ENCODE measurements around the gene NAA30. TPM values are rescaled to one million over a fixed set of nuclear protein-coding genes. Genes with fewer than 3 reads are reported as not detected.

The NAA30 gene
- total and polyA plus RNA-seq, 2 donors (not counting 1 experiment from before 2014, with no cell fraction given) = 2.8 to 13.3 TPM

GRCh38 chr14:57352396-57353170 lies 37.8 kb upstream of the NAA30 start:
- H3K27ac ChIP-seq (ENCODE audit: low read length in 2 of 2) = no peak overlapping the region
- no peak overlapping the region for H3K27ac Mint-ChIP-seq
- H3K9ac ChIP-seq (ENCODE audit: low read length) = no peak overlapping the region
- WGBS (ENCODE audit: insufficient coverage) = 68% methylated on average over 6 of the region's 9 CpGs
- POLR2A ChIA-PET = no interaction called here
- H3K4me3 Mint-ChIP-seq = no peak overlapping the region
- H3K4me3 ChIP-seq (ENCODE audit: control extremely low read depth in 1 of 5, extremely low read depth in 1 of 5, insufficient read depth in 1 of 5, low read depth in 2 of 5, low read length in 4 of 5) = no peak overlapping the region
- TF ChIP-seq CTCF (IDR thresholded peaks at IDR 0.05) (no peak), EZH2 (IDR thresholded peaks at IDR 0.05; ENCODE audit: borderline replicate concordance, insufficient read depth, low read depth, low read length, poor library complexity, severe bottlenecking) (no peak)
- CTCF ChIA-PET = no interaction called here
- no peak for DNase-seq
- H3K4me1 Mint-ChIP-seq = no peaks in the 10 kb centered on the region
- no peaks in the 10 kb centered on the region for H3K4me1 ChIP-seq (ENCODE audit: control insufficient read depth in 2 of 2, insufficient read depth in 2 of 2, low read length in 2 of 2)
- no peaks in the 10 kb centered on the region for H3K9me3 Mint-ChIP-seq (ENCODE audit: insufficient read depth)
- H3K27me3 ChIP-seq (replicated peaks in 1 of 4; ENCODE audit: control extremely low read depth in 1 of 4, control insufficient read depth in 3 of 4, insufficient read depth in 4 of 4, low read length in 3 of 4) = no peaks in the 10 kb centered on the region
- no peaks in the 10 kb centered on the region for H4K20me1 ChIP-seq (ENCODE audit: control insufficient read depth, insufficient read depth, low read length, poor library complexity, severe bottlenecking)
- no peaks in the 10 kb centered on the region for H3K36me3 ChIP-seq (replicated peaks in 1 of 2; ENCODE audit: control extremely low read depth in 1 of 2, control insufficient read depth in 1 of 2, extremely low read depth in 1 of 2, insufficient read depth in 2 of 2, low read length in 1 of 2)
- no peaks in the 10 kb centered on the region for H3K79me2 ChIP-seq (ENCODE audit: control insufficient read depth, insufficient read depth, low read length)
- intact Hi-C loops (cut with micrococcal nuclease) = loop anchor here (2.0 kb wide), 1 partner anchor 64 kb away; no protein-coding TSS in a partner anchor
- H3K27me3 Mint-ChIP-seq = peaks cover 22% of the 10 kb centered on the region
- ATAC-seq (ENCODE audit: low read depth) = no peak
- H3K9me3 ChIP-seq (ENCODE audit: control extremely low read depth in 1 of 3, control insufficient read depth in 2 of 3, insufficient read depth in 1 of 3, low read length in 2 of 3) = no peaks in the 10 kb centered on the region
- H3K4me2 ChIP-seq (replicated peaks; ENCODE audit: low read depth, low read length, poor library complexity, severe bottlenecking) = no peak overlapping the region
- no peak overlapping the region for H2AFZ ChIP-seq (ENCODE audit: insufficient read depth, low read depth, low read length, poor library complexity, severe bottlenecking)

GRCh38 chr14:57355081-57355800 lies 35.1 kb upstream of the NAA30 start:
- H4K20me1 ChIP-seq (ENCODE audit: control insufficient read depth, insufficient read depth, low read length, poor library complexity, severe bottlenecking) = no peaks in the 10 kb centered on the region
- peaks cover 0 to 1% (median 0%) of the 10 kb centered on the region in 3 donors for H3K9me3 ChIP-seq (ENCODE audit: control extremely low read depth in 1 of 3, control insufficient read depth in 2 of 3, insufficient read depth in 1 of 3, low read length in 2 of 3)
- POLR2A ChIA-PET = no interaction called here
- H3K27me3 Mint-ChIP-seq = peaks cover 18% of the 10 kb centered on the region
- no peaks in the 10 kb centered on the region for H3K79me2 ChIP-seq (ENCODE audit: control insufficient read depth, insufficient read depth, low read length)
- no peak overlapping the region for H3K4me3 Mint-ChIP-seq
- CTCF ChIA-PET = no interaction called here
- no peaks in the 10 kb centered on the region for H3K36me3 ChIP-seq (replicated peaks in 1 of 2; ENCODE audit: control extremely low read depth in 1 of 2, control insufficient read depth in 1 of 2, extremely low read depth in 1 of 2, insufficient read depth in 2 of 2, low read length in 1 of 2)
- no peak for ATAC-seq (ENCODE audit: low read depth)
- 100% methylated on average over 1 of the region's 3 CpGs for WGBS (ENCODE audit: insufficient coverage)
- H3K9ac ChIP-seq (ENCODE audit: low read length) = no peak overlapping the region
- H3K4me2 ChIP-seq (replicated peaks; ENCODE audit: low read depth, low read length, poor library complexity, severe bottlenecking) = no peak overlapping the region
- no peak overlapping the region for H2AFZ ChIP-seq (ENCODE audit: insufficient read depth, low read depth, low read length, poor library complexity, severe bottlenecking)
- TF ChIP-seq EZH2 (IDR thresholded peaks at IDR 0.05; ENCODE audit: borderline replicate concordance, insufficient read depth, low read depth, low read length, poor library complexity, severe bottlenecking) = no peak
- no peak for TF ChIP-seq CTCF (IDR thresholded peaks at IDR 0.05)
- H3K27ac ChIP-seq (ENCODE audit: low read length in 2 of 2) = no peak overlapping the region
- no peak overlapping the region for H3K4me3 ChIP-seq (ENCODE audit: control extremely low read depth in 1 of 5, extremely low read depth in 1 of 5, insufficient read depth in 1 of 5, low read depth in 2 of 5, low read length in 4 of 5)
- intact Hi-C loops (cut with micrococcal nuclease) = no loop called here
- DNase-seq = no peak
- H3K27me3 ChIP-seq (replicated peaks in 1 of 4; ENCODE audit: control extremely low read depth in 1 of 4, control insufficient read depth in 3 of 4, insufficient read depth in 4 of 4, low read length in 3 of 4) = peaks cover 0 to 3% (median 1%) of the 10 kb centered on the region in 4 experiments
- no peaks in the 10 kb centered on the region for H3K4me1 ChIP-seq (ENCODE audit: control insufficient read depth in 2 of 2, insufficient read depth in 2 of 2, low read length in 2 of 2)
- H3K9me3 Mint-ChIP-seq (ENCODE audit: insufficient read depth) = no peaks in the 10 kb centered on the region
- no peak overlapping the region for H3K27ac Mint-ChIP-seq
- no peaks in the 10 kb centered on the region for H3K4me1 Mint-ChIP-seq

Data from B cell (primary cell).